Neural cell (in vitro differentiated cells): ENCODE results near the gene TRIM29. TPM values are rescaled to one million over a fixed set of nuclear protein-coding genes. Genes with fewer than 3 reads are reported as not detected.

Experiments
- H2AFZ ChIP-seq: fragments of 200-600, 300-800 bp; sonication (generic), shearing (Covaris generic); 2 replicates; pipeline ENCODE4 v1.6.0; 2014; ENCODE audit warnings: low read depth, mild to moderate bottlenecking, antibody characterized with exemption, low read length, moderate library complexity
- H3F3A ChIP-seq: fragments of 200-600 bp; shearing (Covaris generic); 2 replicates; pipeline ENCODE4 v1.6.1; 2016; ENCODE audit warnings: mild to moderate bottlenecking, moderate library complexity, mixed read lengths, antibody characterized with exemption, low read length; ENCODE audit not compliant: insufficient read depth, poor library complexity, severe bottlenecking
- H3K27ac ChIP-seq: fragments of 200-600, 300-800 bp; sonication (generic), shearing (Covaris generic); 2 replicates; pipeline ENCODE4 v1.5.1; 2014; ENCODE audit warnings: mild to moderate bottlenecking, low read length, moderate library complexity
- H3K27me3 ChIP-seq: fragments of 300-800, 200-600 bp; sonication (generic), shearing (Covaris generic); 2 replicates; pipeline ENCODE4 v1.6.0; 2014; ENCODE audit warnings: mild to moderate bottlenecking, low read depth, low read length, moderate library complexity; ENCODE audit not compliant: insufficient read depth
- H3K36me3 ChIP-seq: fragments of 300-800, 200-600 bp; sonication (generic), shearing (Covaris generic); 2 replicates; pipeline ENCODE4 v1.5.1; 2014; ENCODE audit warnings: mild to moderate bottlenecking, antibody characterized with exemption, low read length, moderate library complexity; ENCODE audit not compliant: insufficient read depth
- H3K4me2 ChIP-seq: fragments of 300-800, 200-600 bp; sonication (generic), shearing (Covaris generic); 2 replicates; pipeline ENCODE4 v1.6.0; 2014; ENCODE audit warnings: mild to moderate bottlenecking, low read length
- H3K4me3 ChIP-seq: fragments of 300-800, 200-600 bp; sonication (generic), shearing (Covaris generic); 2 replicates; pipeline ENCODE4 v1.5.1; 2014; ENCODE audit warnings: mild to moderate bottlenecking, low read length, moderate library complexity
- H3K79me2 ChIP-seq: fragments of 200-600 bp; shearing (Covaris generic); replicated peaks from 2 replicates; pipeline ENCODE4 v1.6.0; 2014; ENCODE audit warnings: mild to moderate bottlenecking, low read length, moderate library complexity; ENCODE audit not compliant: insufficient read depth
- H3K9ac ChIP-seq: fragments of 300-800, 200-600 bp; sonication (generic), shearing (Covaris generic); 2 replicates; pipeline ENCODE4 v1.6.1; 2016; ENCODE audit warnings: mild to moderate bottlenecking, low read length, mixed read lengths
- H3K9me2 ChIP-seq: fragments of 200-600 bp; shearing (Covaris generic); 2 replicates; pipeline ENCODE4 v1.6.1; 2016; ENCODE audit warnings: mild to moderate bottlenecking, low read length, mixed read lengths; ENCODE audit not compliant: insufficient read depth
- H3K9me3 ChIP-seq: fragments of 200-600, 300-800 bp; sonication (generic), shearing (Covaris generic); 2 replicates; pipeline ENCODE4 v1.6.1; 2016; ENCODE audit warnings: mild to moderate bottlenecking, mixed run types, low read length, moderate library complexity, mixed read lengths
- H4K20me1 ChIP-seq: fragments of 200-600 bp; shearing (Covaris generic); 2 replicates; pipeline ENCODE4 v1.6.1; 2016; ENCODE audit warnings: mild to moderate bottlenecking, mixed run types; ENCODE audit not compliant: insufficient read depth
- EP300 ChIP-seq: fragments of 450-650 bp; conservative IDR thresholded peaks from 2 replicates; pipeline ENCODE4 v1.6.1; 2014; ENCODE audit warnings: antibody characterized with exemption, mild to moderate bottlenecking, moderate library complexity; ENCODE audit not compliant: poor library complexity, severe bottlenecking
- EZH2 ChIP-seq: fragments of 200-600, 300-800 bp; shearing (Covaris generic), sonication (generic); IDR thresholded peaks from 2 replicates; pipeline ENCODE4 v1.6.1; 2014; ENCODE audit warnings: antibody characterized with exemption, low read length, borderline replicate concordance, mild to moderate bottlenecking; ENCODE audit not compliant: insufficient read depth, poor library complexity, severe bottlenecking
- MXI1 ChIP-seq: fragments of 450-650 bp; conservative IDR thresholded peaks from 2 replicates; pipeline ENCODE4 v1.6.1; 2014; ENCODE audit warnings: antibody characterized with exemption, mild to moderate bottlenecking; ENCODE audit not compliant: poor library complexity, severe bottlenecking
- POLR2AphosphoS5 ChIP-seq: IDR thresholded peaks from 2 replicates; pipeline ENCODE4 v1.6.1; 2012
- RAD21 ChIP-seq: fragments of 450-650 bp; conservative IDR thresholded peaks from 2 replicates; pipeline ENCODE4 v1.6.1; 2014; ENCODE audit warnings: antibody characterized with exemption, mild to moderate bottlenecking, moderate library complexity
- SMC3 ChIP-seq: fragments of 450-650 bp; conservative IDR thresholded peaks from 2 replicates; pipeline ENCODE4 v1.6.1; 2014; ENCODE audit warnings: antibody characterized with exemption, mild to moderate bottlenecking, moderate library complexity; ENCODE audit not compliant: poor library complexity
- TAF1 ChIP-seq: IDR thresholded peaks from 2 replicates; pipeline ENCODE4 v1.6.1; 2012; ENCODE audit warnings: low read depth
- polyA plus RNA-seq: library from polyadenylated mRNA; depleted of rRNA; stranded (reverse); fragments of >200 nt; gene quantifications from 2 replicates; pipeline ENCODE4 v1.2.3, GENCODE V29; 2014
- TF ChIP-seq, protein P1 (sequence below): IDR thresholded peaks from 2 replicates; pipeline ENCODE4 v1.6.1; 2012; ENCODE audit warnings: borderline replicate concordance
- TF ChIP-seq, protein P2 (sequence below): fragments of 450-650 bp; IDR thresholded peaks from 2 replicates; pipeline ENCODE4 v1.5.1; 2014; ENCODE audit warnings: antibody characterized with exemption, mild to moderate bottlenecking, moderate library complexity; ENCODE audit not compliant: poor library complexity, severe bottlenecking

Gene TRIM29
- polyA plus RNA-seq, 1 donor from 2014 or later, result 0.82 TPM

DNA sequence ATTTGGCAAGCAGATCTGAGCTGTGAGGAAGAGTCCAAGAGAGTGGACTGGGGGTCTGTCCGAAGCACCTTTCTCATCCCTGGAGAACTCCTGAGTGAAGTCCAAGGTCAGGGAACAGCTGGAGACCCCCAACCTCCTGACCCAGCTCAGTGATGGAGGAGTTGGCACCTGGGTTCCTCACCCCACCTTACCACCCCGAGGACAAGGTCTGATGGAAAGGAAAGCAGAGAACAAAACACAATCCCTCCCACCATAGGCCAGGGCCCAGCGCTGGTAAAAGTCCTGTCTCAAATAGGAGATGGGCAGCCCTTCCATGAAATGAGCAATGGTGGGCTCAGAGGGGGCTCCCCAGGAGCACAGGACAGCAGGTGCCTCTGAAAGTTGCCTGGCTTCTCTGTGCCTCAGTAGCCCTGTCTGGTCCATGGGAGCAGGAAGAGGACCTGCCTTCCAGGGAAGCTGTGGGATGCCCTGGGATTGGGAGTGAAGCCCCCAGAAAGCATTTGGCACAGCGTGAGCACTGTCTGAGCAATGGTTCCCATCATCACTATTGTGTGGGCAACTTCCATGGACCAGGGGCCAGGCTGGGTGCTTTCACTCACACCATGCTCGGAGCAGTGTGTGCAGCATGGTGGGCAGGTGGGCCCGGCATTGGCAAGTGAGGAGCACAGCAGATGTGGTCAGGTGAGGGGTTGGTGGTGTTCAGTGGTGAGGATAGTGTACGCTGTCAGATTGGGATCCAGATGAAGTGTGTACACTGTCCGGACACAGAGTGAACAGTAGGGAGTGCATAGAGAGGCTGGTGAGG, 7.5 kb downstream of the TRIM29 start:
- Histone ChIP-seq H3K4me3 (no peak overlapping the region), H3K27me3 (no peaks in the 10 kb centered on the region), H3K9me3 (no peaks in the 10 kb centered on the region), H4K20me1 (no peaks in the 10 kb centered on the region), H3K27ac (no peak overlapping the region), H3F3A (no peaks in the 10 kb centered on the region), H3K4me2 (no peak overlapping the region), H3K79me2 (no peaks in the 10 kb centered on the region), H3K36me3 (no peaks in the 10 kb centered on the region), H2AFZ (no peak overlapping the region), H3K9ac (no peak overlapping the region), H3K9me2 (no peaks in the 10 kb centered on the region)
- TF ChIP-seq, protein P1, sequence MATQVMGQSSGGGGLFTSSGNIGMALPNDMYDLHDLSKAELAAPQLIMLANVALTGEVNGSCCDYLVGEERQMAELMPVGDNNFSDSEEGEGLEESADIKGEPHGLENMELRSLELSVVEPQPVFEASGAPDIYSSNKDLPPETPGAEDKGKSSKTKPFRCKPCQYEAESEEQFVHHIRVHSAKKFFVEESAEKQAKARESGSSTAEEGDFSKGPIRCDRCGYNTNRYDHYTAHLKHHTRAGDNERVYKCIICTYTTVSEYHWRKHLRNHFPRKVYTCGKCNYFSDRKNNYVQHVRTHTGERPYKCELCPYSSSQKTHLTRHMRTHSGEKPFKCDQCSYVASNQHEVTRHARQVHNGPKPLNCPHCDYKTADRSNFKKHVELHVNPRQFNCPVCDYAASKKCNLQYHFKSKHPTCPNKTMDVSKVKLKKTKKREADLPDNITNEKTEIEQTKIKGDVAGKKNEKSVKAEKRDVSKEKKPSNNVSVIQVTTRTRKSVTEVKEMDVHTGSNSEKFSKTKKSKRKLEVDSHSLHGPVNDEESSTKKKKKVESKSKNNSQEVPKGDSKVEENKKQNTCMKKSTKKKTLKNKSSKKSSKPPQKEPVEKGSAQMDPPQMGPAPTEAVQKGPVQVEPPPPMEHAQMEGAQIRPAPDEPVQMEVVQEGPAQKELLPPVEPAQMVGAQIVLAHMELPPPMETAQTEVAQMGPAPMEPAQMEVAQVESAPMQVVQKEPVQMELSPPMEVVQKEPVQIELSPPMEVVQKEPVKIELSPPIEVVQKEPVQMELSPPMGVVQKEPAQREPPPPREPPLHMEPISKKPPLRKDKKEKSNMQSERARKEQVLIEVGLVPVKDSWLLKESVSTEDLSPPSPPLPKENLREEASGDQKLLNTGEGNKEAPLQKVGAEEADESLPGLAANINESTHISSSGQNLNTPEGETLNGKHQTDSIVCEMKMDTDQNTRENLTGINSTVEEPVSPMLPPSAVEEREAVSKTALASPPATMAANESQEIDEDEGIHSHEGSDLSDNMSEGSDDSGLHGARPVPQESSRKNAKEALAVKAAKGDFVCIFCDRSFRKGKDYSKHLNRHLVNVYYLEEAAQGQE, result no peak
- TF ChIP-seq POLR2AphosphoS5 (no peak), SMC3 (no peak), EZH2 (no peak), RAD21 (no peak), MXI1 (no peak), EP300 (no peak), TAF1 (no peak)
- TF ChIP-seq, protein P2, sequence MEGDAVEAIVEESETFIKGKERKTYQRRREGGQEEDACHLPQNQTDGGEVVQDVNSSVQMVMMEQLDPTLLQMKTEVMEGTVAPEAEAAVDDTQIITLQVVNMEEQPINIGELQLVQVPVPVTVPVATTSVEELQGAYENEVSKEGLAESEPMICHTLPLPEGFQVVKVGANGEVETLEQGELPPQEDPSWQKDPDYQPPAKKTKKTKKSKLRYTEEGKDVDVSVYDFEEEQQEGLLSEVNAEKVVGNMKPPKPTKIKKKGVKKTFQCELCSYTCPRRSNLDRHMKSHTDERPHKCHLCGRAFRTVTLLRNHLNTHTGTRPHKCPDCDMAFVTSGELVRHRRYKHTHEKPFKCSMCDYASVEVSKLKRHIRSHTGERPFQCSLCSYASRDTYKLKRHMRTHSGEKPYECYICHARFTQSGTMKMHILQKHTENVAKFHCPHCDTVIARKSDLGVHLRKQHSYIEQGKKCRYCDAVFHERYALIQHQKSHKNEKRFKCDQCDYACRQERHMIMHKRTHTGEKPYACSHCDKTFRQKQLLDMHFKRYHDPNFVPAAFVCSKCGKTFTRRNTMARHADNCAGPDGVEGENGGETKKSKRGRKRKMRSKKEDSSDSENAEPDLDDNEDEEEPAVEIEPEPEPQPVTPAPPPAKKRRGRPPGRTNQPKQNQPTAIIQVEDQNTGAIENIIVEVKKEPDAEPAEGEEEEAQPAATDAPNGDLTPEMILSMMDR, result no peak

DNA sequence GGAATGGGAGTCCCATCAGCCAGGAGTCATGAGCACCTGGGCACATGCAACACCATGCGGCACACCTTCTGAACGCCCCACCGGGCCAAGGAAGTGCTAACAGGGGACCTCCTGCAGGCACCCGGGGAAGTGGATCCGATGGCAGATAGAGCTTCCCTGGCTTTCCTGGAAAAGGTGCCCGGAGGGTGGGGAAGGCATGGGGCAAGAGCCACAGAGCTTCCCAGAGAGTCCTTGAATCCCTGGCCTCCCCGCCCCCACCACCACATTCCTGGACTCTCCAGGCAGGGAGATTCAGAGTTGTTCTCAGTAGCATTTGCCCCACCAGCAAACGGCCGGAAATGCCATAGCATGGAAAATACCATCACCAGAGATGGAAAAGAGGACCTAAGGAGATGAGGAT, 8.3 kb downstream of the TRIM29 start:
- TF ChIP-seq MXI1 (no peak), TAF1 (no peak), POLR2AphosphoS5 (no peak), SMC3 (no peak), RAD21 (no peak), EP300 (no peak)
- Histone ChIP-seq H2AFZ (no peak overlapping the region), H3K79me2 (no peaks in the 10 kb centered on the region), H3F3A (no peaks in the 10 kb centered on the region), H3K9me3 (no peaks in the 10 kb centered on the region), H4K20me1 (no peaks in the 10 kb centered on the region), H3K9ac (no peak overlapping the region), H3K27ac (no peak overlapping the region), H3K9me2 (no peaks in the 10 kb centered on the region), H3K27me3 (no peaks in the 10 kb centered on the region), H3K36me3 (no peaks in the 10 kb centered on the region), H3K4me2 (no peak overlapping the region), H3K4me3 (no peak overlapping the region)
